Thoracic aorta (tissue), 2 donors: ENCODE data around the gene HMOX2. TPM values are rescaled to one million over a fixed set of nuclear protein-coding genes. Genes with fewer than 3 reads are reported as not detected.

ENCODE experiments used
- ATAC-seq: fragments of 150-250 bp; one replicate; pipeline ENCODE4 v1.8.0; 2017; ENCODE audit warnings: low read depth; ENCODE audit not compliant: insufficient number of reproducible peaks, low FRiP score
- DNase-seq: peaks from one replicate; pipeline ENCODE4 v3.0.0-alpha.2; 2020; ENCODE audit warnings: low spot score
- H3K27ac ChIP-seq, 2 donors: fragments of 200-600 bp; sonication (generic); 1 replicate in 1 of 2; 2 replicates in 1 of 2; pipeline ENCODE4 v1.5.1; 2016; ENCODE audit warnings: mild to moderate bottlenecking in 2 of 2, moderate library complexity in 2 of 2
- H3K27me3 ChIP-seq: fragments of 200-600 bp; sonication (generic); replicated peaks from 2 replicates; pipeline ENCODE4 v1.6.0; 2016; ENCODE audit warnings: mild to moderate bottlenecking; ENCODE audit not compliant: insufficient read depth
- H3K36me3 ChIP-seq: fragments of 200-600 bp; sonication (generic); one replicate; pipeline ENCODE4 v1.5.1; 2016
- H3K4me1 ChIP-seq, 2 donors: fragments of 200-600 bp; sonication (generic); 1 replicate in 1 of 2; 2 replicates in 1 of 2; pipeline versions ENCODE4 v1.5.1 to v1.6.0; 2016; ENCODE audit warnings: low read depth in 2 of 2, mild to moderate bottlenecking in 1 of 2; ENCODE audit not compliant: control insufficient read depth in 1 of 2
- H3K4me3 ChIP-seq: fragments of 200-600 bp; sonication (generic); 2 replicates; pipeline ENCODE4 v1.5.1; 2016; ENCODE audit warnings: mild to moderate bottlenecking
- H3K9me3 ChIP-seq: fragments of 200-600 bp; sonication (generic); 2 replicates; pipeline ENCODE4 v1.5.1; 2016
- CTCF ChIP-seq: fragments of 200-600 bp; sonication (generic); IDR thresholded peaks from one replicate; pipeline ENCODE4 v1.5.1; 2019; ENCODE audit warnings: antibody characterized with exemption
- total RNA-seq, 2 donors: library from RNA; depleted of rRNA; stranded (reverse); fragments of >200 nt; gene quantifications; one replicate each; pipeline versions ENCODE4 v1.1.0 to v1.2.3, GENCODE V29; 2016

HMOX2 gene
- total RNA-seq, 2 donors from 2014 or later = 35.3 to 43.5 TPM

DNA sequence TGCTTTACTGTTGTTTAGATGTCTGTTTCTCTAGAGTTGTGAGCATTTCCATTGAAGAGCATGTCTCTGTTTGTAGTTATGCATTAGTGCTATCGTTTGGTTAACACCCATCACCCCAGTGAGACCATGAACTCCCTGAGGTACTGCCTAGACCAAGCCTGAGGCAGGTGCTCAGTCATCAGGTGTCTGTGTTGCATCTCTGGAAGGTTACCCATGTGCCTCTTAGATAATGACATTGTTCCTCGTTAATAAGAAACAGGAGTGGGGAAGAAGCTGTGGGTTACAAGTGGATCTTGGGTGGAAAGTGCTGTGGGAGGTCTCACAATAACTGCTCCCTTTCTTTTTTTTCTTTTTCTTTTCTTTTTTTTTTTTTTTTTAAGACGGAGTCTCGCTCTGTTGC, 32.2 kb upstream of the HMOX2 start:
- ATAC-seq (no peak), DNase-seq (no peak)
- TF ChIP-seq CTCF = no peak
- H3K4me1 ChIP-seq = no peaks in the 10 kb centered on the region
- no peak overlapping the region for H3K27ac ChIP-seq
- no peaks in the 10 kb centered on the region for H3K27me3 ChIP-seq
- peaks cover 82% of the 10 kb centered on the region for H3K36me3 ChIP-seq
- H3K4me3 ChIP-seq = no peak overlapping the region
- H3K9me3 ChIP-seq = no peaks in the 10 kb centered on the region

- ATAC-seq (no peak), DNase-seq (no peak)
- Histone ChIP-seq H3K9me3 (no peaks in the 10 kb centered on the region), H3K4me1 (no peaks in the 10 kb centered on the region), H3K36me3 (peaks cover 63% of the 10 kb centered on the region), H3K27ac (no peak overlapping the region), H3K4me3 (no peak overlapping the region), H3K27me3 (no peaks in the 10 kb centered on the region)
- no peak for TF ChIP-seq CTCF
Observed at GRCh38 chr16:4450430-4450829, 25.8 kb upstream of the HMOX2 start.

DNA sequence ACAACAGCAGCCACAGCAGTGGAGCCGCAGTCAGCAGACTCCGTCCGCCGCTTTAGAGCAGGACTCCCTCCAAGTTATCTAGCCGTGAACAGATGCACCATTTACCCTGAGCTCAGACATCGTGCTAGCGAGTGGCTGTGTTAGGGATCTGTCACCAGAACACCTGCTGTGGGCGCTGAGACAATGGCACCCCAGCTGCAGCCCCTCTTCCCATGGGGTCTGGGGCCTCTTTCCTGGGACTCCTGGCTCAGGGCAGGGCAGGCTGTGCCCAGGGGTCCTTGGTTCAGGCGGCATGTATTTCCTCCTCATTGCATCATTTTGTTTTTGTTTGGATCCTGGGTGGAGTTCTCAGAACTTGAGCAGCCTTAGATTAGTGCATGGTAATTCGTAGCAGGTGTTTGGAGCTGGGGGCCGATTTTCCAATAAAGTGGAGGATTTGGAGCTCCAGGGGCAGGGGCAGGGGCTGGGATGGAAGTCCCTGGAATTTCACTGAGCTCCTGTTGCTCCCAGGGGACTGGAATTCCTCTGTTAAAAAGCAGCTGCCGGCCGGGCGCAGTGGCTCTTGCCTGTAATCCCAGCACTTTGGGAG, 25.2 kb upstream of the HMOX2 start:
- H3K27me3 ChIP-seq = no peaks in the 10 kb centered on the region
- peaks cover 63% of the 10 kb centered on the region for H3K36me3 ChIP-seq
- TF ChIP-seq CTCF = no peak
- DNase-seq = no peak
- no peak for ATAC-seq
- H3K9me3 ChIP-seq = no peaks in the 10 kb centered on the region
- no peaks in the 10 kb centered on the region for H3K4me1 ChIP-seq
- no peak overlapping the region for H3K4me3 ChIP-seq
- no peak overlapping the region for H3K27ac ChIP-seq

DNA sequence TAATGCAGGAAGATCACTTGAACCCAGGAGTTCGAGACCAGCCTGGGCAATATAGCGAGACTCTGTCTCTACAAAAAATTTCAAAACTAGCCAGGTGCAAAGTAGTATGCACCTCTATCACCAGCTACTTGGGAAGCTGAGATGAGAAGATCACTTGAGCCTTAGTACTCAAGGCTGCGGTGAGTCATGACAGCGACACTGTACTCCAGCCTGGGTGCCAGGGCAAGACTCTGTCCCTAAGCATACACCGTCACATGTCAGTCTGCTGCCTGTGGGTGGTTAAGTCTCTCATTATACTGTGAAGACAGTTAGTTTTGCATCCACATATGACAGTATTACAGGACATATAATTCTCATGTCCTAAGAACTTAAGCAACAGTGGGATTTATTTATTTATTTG, 23.5 kb upstream of the HMOX2 start:
- Histone ChIP-seq H3K36me3 (peaks cover 55% of the 10 kb centered on the region), H3K27ac (no peak overlapping the region), H3K9me3 (no peaks in the 10 kb centered on the region), H3K27me3 (no peaks in the 10 kb centered on the region), H3K4me1 (no peaks in the 10 kb centered on the region), H3K4me3 (no peak overlapping the region)
- no peak for ATAC-seq
- no peak for TF ChIP-seq CTCF
- DNase-seq = no peak

- DNase-seq (no peak), ATAC-seq (no peak)
- H3K36me3 ChIP-seq = peaks cover 40% of the 10 kb centered on the region
- no peaks in the 10 kb centered on the region for H3K27me3 ChIP-seq
- TF ChIP-seq CTCF = no peak
- no peak overlapping the region for H3K4me3 ChIP-seq
- H3K9me3 ChIP-seq = no peaks in the 10 kb centered on the region
- no peaks in the 10 kb centered on the region for H3K4me1 ChIP-seq
- H3K27ac ChIP-seq = no peak overlapping the region
Observed at GRCh38 chr16:4454623-4455022, 21.6 kb upstream of the HMOX2 start.
